Putamen (tissue), 1 donor: ENCODE measurements around the gene RPS18.
"Not testable (repeated sequence)": the region's sequence is repeated elsewhere in the genome, so short reads cannot be mapped to it uniquely, and the experiment has no call there.

Source experiments
- DNase-seq: peaks from one replicate; pipeline ENCODE4 v3.0.0-alpha.2; 2016; ENCODE audit warnings: low spot score

RPS18 gene

DNA sequence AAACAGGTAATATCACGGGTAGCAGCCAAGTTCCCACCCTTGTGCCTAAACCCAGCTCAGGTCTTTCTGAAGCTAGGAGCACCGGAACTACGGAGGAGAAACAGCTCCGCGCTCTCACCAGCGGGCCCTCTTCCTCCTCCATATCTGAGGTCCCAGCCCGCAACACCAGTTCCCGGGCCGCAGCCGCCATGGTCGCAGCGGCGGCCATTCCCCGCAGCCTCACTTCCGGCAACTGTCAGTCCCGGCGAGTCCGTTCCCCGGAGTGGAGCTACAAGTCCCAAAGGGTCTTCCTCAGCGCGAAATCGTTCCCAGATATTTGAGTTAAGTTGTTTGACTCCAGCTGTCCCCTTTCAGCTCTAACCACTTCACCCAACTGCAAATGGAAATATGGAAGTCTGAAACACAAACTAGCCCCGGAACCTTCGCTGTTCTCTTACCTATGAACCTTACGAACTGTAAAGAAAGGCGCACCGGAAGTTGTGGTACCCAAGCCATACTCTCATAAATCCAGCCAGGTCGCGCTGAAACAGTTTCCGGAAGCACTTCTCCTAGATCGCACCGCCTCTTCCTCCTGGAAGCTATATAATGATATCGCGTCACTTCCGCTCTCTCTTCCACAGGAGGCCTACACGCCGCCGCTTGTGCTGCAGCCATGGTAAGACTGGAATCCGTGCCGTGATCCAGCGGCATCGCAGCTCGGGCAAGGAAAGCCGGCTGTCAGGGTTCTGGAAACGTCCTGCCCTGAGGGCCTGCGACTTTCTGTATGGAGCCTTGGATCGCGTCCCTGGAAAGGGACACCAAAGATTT lies at the start of gene RPS18, which contains the start of gene VPS52:
RPS18 (plus strand) TSS at position 608 of the 807 bp plus-strand sequence; CDS start at position 653, 45 bp downstream.
VPS52 (minus strand) TSS at position 409 of the 807 bp plus-strand sequence; CDS start at position 208, 201 bp downstream.
- DNase-seq, result peak; percentile 99

DNA sequence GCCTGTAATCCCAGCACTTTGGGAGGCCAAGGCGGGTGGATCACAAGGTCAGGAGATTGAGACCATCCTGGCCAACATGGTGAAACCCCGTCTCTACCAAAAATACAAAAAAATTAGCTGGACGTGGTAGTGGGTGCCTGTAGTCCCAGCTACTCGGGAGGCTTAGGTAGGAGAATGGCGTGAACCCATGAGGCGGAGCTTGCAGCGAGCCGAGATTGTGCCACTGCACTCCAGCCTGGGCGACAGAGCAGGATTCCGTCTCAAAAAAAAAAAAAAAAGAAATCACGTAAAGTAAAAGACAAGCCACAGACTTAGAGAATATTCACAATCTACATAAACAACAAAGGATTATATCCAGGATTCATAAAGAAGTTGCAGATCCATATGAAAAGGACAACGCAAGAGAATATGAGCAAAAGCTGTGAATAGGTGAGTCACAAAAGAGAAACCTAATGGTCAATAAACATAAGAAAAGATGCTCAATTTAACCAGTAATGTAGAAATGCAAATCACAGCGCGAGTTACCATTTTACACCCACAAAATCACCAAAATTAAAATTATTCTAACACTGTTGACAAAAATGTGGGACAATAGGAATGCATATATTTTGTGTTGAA lies 45.3 kb upstream of the RPS18 start:
- DNase-seq, result not testable (repeated sequence)

DNA sequence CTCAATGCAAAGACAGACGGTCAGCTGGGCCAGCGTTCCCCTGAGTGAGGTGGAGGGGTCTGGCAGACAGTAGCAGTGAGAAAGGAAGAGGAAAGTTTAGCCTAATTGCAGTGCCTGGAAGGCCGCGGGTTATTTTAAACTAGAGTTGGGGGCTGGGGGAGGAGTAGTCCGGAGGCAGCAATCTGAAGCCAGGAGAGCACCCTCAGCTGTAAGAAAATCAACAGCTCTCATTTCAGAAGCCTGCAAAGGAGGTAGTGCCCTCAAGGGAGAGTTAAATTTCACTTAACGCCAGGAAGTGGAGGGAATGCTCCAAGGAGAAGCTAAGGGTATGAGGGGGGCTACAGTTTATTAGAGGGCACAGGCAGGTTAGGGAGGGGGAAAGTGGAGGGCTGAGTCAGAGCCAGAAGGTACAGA lies 36.6 kb upstream of the RPS18 start:
- no peak for DNase-seq

DNA sequence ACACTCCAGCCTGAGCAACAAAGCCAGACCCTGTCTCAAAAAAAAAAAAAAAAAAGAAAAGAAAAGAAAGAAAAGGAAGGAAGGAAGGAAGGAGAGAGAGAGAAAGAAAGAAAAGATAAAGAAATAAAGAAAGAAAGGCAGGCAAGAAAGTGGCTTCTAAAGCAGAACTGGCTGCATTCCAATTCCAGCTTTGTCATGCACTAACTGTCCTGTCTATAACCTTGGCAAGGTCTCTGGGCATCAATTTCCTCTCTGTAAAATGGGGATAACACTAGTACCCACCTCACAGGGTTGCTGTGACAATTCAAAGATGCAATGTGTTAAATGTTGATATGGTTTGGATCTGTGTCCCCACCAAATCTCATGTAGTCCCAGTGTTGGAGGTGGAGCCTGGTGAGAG lies 35.5 kb upstream of the RPS18 start:
- no peak for DNase-seq

DNA sequence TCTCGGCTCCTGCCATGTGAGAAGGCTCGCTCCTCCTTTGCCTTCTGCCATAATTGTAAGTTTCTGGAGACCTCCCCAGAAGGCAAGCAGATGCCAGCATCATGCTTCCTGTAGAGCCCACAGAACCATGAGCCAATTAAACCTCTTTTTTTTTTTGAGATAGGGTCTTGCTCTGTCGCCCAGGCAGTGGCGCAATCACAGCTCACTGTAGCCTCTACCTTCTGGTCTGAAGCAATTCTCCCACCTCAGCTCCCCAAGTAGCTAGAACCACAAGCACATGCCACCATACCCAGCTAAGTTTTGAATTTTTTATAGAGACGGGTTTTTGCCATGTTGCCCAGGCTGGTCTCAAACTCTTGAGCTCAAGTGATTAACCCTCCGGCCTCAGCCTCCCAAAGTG lies 35.0 kb upstream of the RPS18 start:
- no peak for DNase-seq

DNA sequence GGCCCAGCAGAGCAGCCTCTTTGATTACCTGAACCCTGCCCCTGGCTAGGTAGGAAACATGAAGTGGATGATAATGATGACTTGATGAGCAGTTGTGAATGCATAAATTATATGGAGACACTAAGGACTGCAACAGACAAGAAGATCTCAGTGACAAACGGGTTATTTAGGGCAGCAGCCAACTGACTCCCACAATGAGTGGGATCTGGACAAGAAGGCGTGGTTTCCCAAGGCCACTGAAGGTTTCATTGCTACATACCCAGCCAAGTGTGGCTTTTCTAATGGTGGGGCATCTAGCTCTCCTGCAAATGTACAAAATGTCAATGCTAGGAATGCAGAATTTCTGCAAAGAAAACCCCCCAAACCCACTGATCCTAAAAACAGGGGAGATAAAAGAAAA lies 34.1 kb upstream of the RPS18 start:
- DNase-seq, result no peak

DNA sequence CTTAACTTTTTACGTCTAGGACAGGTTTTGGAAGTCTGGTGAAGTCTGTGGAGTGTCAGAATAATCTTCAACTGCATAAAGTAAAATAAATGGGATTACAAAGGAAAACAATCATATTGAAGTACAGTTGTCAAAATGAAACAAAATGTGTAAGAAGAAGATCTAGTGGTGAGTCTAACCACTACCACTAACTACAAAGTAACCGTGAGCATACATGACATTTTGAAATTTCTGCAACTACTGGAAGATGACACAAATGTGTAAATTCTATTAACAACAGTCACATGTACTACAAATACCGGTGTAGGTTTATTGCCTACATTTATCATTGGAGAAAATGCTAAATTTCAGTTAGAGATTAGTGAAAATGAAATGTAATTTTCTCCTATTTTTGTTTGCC lies 29.9 kb upstream of the RPS18 start:
- no peak for DNase-seq

DNA sequence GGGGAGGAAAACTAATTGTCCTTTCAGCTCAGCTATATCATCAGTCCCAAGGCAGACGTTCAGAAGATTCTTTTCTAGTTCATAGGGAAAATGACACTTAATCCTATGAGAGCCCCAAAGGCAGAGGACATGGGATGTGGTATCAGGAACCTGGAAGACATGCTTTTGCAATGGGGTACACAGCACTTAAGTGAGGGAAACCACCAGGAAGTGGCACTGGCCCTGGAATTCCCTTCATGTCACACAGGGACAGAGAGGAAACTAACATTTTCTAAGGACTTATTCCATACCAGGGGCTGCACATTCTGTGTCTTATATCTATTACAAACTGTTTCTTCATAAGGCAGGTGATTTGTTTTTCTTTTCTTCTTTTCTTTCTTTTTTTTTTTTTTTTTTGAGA lies 28.4 kb upstream of the RPS18 start:
- DNase-seq, result no peak

DNA sequence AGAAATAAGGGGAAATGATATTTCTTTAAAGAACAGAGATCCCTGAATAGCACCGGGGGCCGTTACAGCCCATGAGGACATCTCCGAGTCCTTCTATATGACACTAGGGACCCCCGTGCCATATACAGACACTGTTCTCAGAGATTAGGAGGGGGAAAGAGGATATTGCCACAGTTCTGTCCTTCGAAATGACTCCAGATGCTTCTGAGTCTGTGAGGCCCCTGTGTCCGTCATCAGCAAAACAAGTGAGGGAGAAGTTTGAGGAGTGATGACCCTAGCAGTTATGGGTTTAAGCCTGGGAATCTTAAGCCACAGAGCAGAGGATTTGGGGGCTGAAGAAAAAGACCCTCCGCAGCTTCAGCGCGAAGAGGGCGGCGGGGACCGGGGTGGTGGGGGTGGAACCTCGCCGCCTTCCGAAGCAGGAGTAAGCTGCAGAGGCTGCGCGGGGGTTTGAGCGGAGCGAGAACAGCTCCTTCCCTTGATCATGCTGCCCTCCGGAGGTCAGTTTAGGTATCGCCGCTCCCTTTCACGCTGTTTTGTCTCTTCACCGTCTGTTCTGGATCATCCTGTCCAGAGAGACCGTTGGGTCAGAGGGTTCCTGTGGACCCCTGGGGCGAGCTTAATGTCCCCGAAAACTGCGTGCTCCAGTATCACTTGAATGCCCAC lies 23.8 kb upstream of the RPS18 start:
- DNase-seq, result peak; percentile 84

DNA sequence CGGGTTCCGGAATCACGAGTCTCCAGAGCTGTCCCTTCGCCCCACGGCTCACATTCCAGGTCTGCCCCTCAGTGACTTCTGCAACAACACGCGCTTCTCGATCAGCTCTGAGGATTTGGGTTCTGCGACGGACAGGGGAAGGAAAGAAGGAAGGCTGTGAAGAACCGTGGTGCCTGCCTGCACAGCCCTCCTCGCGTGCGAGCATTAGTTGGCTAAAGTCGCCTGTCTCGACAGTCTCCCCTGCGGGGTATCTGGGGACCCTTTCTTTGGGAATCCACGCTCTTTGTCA lies 23.3 kb upstream of the RPS18 start:
- no peak for DNase-seq

DNA sequence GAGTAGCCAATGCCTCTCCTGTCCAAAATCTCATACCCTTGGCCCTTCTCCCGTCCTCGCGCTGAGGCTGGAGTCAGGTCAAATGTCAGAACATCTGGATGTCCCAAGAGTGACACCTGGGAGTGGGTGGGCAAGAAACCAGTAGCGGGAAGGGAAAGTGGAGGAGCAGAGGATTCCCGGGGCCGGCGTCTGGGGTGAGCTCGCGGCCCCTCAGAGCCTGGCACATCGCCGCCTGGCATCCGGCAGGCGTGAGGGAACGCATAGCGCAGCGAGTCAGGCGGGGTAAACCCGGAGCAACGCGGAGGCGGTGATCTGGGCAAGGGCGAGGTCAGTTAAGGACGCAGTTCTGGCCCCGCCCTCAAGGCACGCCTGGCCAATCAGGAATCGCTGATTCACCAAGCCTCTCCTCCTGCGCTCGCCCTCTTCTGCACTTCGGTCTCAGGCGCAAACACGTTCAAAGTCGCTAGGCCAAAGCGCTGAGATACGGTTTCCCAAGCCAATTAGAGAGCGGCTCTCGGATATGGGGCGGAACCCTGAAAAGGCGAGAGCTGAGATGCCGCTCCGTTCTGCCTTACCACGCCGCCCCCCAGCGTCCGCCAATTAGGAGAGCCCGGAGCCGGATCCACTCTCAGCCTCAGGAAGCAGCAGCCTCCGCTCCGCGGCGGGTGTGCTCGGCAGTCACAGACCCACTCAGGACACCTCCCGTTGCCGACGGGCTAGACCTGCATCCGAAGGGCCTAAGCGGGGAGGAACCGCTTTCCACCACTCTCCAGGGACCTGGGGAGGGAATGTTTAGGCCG lies 22.7 kb upstream of the RPS18 start:
- peak; percentile 99 for DNase-seq

DNA sequence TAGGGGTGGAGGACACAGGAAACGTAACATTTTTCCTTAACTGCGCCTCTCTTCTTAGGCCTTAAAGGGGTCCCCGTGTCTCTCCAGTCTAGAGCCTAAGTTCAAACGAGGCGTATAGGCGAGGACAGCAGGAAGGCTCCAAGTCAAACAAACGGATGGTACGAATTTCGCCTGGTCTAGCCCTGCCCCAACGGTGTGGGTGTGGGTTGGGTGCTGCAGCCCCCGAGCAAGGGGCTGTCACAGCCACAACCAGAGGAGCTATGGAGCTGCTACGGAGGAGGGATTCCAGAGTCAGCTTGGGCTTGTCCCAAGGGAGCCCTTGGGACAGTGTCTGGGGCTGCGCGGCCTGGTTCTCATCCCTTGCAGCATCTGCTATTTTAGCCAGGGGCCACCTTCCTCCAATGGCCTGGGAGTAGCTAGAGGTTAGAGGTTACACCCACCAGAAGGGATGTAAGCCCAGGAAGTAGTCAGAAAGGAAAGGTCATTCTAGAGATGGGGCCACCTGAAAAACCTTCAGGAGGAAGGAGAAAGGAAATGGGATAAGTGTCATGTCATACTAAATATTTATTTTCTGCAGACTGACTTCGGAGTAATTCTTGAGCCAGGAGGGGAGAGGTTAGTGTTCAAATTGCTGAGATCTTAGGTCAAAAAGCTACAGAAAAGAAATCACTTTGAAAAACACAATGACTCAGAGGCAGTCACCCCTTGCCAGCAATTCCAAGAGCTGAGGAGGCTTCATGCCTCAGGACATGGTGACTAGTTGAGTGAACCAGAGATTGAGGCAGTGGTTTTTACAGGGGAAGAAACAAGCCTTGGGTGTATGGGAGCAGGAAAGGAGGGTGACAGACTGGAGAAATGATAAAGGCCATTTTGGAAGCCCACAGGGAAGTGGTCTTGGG lies 21.9 kb upstream of the RPS18 start:
- DNase-seq, result no peak

DNA sequence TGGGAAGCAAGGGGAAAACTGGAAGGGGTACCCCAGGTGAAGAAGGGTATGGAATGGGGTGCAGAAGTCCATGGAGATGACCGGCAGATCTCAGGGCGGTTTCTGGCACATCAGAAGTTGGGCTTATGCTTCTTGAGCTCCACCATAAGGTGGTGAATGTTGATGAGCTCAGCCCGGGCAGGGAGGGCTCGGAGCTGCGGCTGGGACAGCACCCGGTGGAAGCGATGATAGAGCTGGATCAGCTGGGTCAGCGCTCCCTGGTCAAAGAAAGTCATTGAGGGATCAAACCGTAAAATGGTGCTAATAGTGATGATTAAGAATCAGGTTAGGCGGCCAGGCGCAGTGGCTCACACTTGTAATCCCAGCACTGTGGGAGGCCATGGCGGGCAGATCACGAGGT lies 21.1 kb upstream of the RPS18 start:
- no peak for DNase-seq

DNA sequence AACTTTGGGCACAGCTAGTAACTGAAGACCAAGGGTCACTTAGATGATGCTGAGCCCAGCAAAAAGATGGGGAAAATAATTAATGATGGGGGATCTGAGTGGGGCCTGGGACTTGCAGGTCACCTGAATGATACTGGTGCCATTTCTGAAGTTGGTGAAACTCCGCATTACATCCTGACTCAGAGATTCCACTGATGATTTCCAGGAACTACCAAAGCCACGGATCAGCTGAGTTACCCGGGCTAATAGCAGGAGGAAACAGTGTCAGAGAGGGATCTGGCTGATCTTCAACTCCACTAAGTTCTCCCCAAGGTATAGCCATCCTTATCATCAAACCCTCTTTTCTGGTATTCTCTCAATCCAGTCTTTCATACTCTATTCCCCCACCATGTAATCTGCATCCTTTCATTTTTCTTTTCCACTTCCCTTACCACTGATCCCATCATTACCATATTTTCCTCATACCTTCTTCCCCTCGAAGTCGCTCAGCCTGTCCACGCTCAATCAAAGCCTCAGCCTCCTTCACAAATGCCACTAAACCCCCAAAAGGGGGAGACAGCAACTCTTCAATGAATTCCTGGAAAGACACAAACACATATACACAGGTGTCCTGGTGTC lies 20.4 kb upstream of the RPS18 start:
- DNase-seq, result no peak

DNA sequence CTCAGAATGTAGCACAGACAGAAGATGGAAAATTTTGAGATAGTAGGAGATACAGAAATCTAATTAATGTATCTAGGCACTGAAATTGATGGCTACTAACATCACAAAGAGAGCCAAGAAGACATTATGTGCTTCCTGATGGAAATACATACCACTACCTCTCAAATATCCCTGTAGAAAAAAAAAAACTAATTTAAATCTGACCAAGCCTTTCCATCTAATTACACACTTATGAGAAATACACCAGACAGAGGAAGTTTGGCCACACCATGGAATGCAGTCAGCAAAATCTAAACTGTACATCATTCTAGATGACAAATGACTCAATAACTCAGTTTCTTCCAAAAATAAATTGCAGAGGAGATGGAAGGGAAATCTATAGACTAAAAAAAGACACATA lies 19.1 kb upstream of the RPS18 start:
- no peak for DNase-seq

DNA sequence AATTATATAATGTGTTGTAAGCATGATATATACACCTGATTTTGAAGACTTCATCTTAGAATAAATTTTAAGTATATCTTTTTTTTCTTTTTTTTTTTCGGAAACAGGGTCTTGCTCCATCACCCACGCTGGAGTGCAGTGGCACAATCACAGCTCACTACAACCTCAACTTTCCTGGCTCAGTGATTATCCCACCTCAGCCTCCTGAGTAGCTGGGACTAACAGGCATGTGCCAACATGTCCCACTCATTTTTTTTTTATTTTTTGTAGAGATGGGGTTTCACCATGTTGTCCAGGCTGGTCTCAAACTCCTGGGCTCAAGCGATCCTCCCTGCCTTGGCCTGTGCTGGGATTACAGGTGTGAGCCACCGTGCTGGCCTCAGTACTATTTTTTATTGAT lies 17.3 kb upstream of the RPS18 start:
- DNase-seq, result no peak

DNA sequence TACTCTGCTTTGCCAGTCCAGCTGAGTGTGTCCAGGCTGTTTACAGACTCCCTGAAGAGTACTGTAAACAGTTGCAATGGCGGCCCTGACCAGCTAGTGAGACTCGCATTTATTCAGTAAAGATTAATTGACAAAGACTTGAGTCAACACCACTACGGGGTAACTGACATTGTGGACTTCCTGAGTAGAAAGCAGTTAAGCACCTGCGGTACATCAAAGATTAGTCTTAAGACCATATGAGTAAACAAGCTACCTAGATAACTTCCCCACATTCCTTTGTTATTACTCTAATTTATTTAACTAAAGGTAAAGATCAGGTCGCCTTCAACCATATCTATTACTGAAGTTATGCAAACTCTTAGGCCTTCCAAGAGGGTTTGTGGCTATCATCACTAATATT lies 12.8 kb upstream of the RPS18 start:
- no peak for DNase-seq

DNA sequence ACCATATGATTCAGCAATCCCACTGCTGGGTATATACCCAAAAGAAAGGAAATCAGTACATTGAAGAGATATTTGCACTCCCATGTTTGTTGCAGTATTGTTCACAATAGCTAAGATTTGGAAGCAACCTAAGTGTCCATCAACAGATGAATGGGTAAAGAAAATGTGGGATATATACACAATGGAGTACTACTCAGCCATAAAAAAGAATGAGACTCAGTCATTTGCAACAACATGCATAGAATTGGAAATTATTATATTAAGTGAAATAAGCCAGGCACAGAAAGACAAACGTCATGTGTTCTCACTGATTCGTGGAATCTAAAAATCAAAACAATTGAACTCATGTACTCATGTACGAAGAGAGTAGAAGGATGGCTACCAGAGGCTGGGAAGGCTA lies 9.4 kb upstream of the RPS18 start:
- not testable (repeated sequence) for DNase-seq

DNA sequence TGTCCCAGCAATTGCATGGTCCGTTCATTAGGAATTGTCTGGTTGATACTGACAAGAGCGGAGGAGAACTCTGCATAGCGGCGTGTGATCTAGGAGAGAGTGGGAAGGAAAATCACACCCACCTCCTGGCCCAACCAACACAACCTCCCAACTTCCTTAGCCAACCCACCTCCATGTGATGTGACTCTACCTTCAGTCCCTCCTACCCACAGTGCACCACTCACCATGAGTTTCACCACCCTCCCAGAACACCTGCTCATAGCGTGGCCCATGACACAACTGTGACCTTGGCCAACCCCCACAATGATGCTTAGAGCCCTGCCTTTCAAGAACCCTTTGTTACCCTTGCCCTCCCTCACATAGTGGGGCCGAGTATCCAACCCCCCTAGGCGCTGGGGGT lies 7.9 kb upstream of the RPS18 start:
- DNase-seq, result no peak

DNA sequence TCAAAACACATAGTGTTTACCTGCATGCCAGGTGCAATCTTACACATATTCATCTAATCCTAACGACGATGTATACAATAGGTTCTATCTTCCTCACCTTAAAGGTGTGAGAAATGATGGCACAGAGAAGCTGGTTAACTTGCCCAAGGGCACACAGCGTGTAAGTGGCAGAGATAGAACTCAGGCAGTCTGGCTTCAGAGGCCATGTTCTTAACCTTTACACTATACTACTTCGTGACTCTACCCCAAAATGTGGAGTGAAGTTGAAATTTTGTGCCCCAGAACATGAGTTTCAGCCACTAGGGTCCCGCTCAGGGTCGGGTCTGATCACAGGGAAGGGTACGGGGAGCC lies 783 bp upstream of the RPS18 start:
- DNase-seq, result no peak
